GM23338 (cell line): ENCODE measurements around the gene CNTN5. TPM values are rescaled to one million over a fixed set of nuclear protein-coding genes. Genes with fewer than 3 reads are reported as not detected.
"Not testable (repeated sequence)": the region's sequence is repeated elsewhere in the genome, so short reads cannot be mapped to it uniquely, and the experiment has no call there.

Experiments
- ATAC-seq: fragments of 200-7000 bp; cut with Tn5 transposase; 3 replicates; pipeline ENCODE4 v1.9.1; 2020
- DNase-seq: peaks from one replicate; pipeline ENCODE4 v3.0.0-alpha.2; 2015; ENCODE audit warnings: low spot score
- H2AFZ ChIP-seq: fragments of 200-600 bp; sonication (generic); 2 replicates; pipeline ENCODE4 v1.8.0; 2016; ENCODE audit warnings: antibody characterized with exemption, mild to moderate bottlenecking, moderate library complexity
- H3F3A ChIP-seq: fragments of 200-600 bp; sonication (generic); replicated peaks from 2 replicates; pipeline ENCODE4 v1.8.0; 2017; ENCODE audit warnings: antibody characterized with exemption, mixed run types, low read depth
- H3K27ac ChIP-seq: fragments of 200-600 bp; sonication (generic); 2 replicates; pipeline ENCODE4 v1.6.1; 2016; ENCODE audit warnings: low read depth
- H3K27me3 ChIP-seq: fragments of 200-600 bp; sonication (generic); 2 replicates; pipeline ENCODE4 v1.8.0; 2016; ENCODE audit warnings: mild to moderate bottlenecking, mixed run types, moderate library complexity; ENCODE audit not compliant: insufficient read depth
- H3K36me3 ChIP-seq: fragments of 200-600 bp; sonication (generic); 2 replicates; pipeline ENCODE4 v1.8.0; 2016; ENCODE audit warnings: mild to moderate bottlenecking; ENCODE audit not compliant: insufficient read depth
- H3K4me1 ChIP-seq: fragments of 200-600 bp; sonication (generic); 2 replicates; pipeline ENCODE4 v1.8.0; 2016; ENCODE audit warnings: mild to moderate bottlenecking, moderate library complexity; ENCODE audit not compliant: insufficient read depth
- H3K4me2 ChIP-seq: fragments of 200-600 bp; sonication (generic); 2 replicates; pipeline ENCODE4 v1.7.1; 2017; ENCODE audit warnings: mixed run types
- H3K4me3 ChIP-seq: fragments of 200-600 bp; sonication (generic); 2 replicates; pipeline ENCODE4 v1.6.1; 2016; ENCODE audit warnings: mixed run types
- H3K79me2 ChIP-seq: fragments of 200-600 bp; sonication (generic); replicated peaks from 2 replicates; pipeline ENCODE4 v1.8.0; 2017; ENCODE audit warnings: mild to moderate bottlenecking; ENCODE audit not compliant: insufficient read depth
- H3K9me2 ChIP-seq: fragments of 200-600 bp; sonication (generic); 2 replicates; pipeline ENCODE4 v1.8.0; 2017; ENCODE audit not compliant: insufficient read depth
- H4K20me1 ChIP-seq: fragments of 200-600 bp; sonication (generic); replicated peaks from 2 replicates; pipeline ENCODE4 v1.8.0; 2017; ENCODE audit warnings: mild to moderate bottlenecking; ENCODE audit not compliant: insufficient read depth
- H3K27ac Mint-ChIP-seq: 2 replicates; pipeline ENCODE4 v1.8.0; 2020; ENCODE audit warnings: inconsistent platforms, mild to moderate bottlenecking, moderate library complexity, mixed read lengths
- H3K27me3 Mint-ChIP-seq: 3 replicates; pipeline ENCODE4 v1.8.0; 2022; ENCODE audit warnings: low read depth, mild to moderate bottlenecking, moderate library complexity, mixed read lengths, inconsistent platforms; ENCODE audit not compliant: insufficient read depth, poor library complexity
- H3K36me3 Mint-ChIP-seq: 3 replicates; pipeline ENCODE4 v1.8.0; 2021; ENCODE audit warnings: low read depth, mild to moderate bottlenecking, inconsistent platforms, moderate library complexity, mixed read lengths
- H3K4me1 Mint-ChIP-seq: 3 replicates; pipeline ENCODE4 v1.8.0; 2020; ENCODE audit warnings: mild to moderate bottlenecking, inconsistent platforms, mixed read lengths
- H3K4me3 Mint-ChIP-seq: 3 replicates; pipeline ENCODE4 v1.8.0; 2021; ENCODE audit warnings: moderate library complexity, mild to moderate bottlenecking, inconsistent platforms, mixed read lengths
- H3K9me3 Mint-ChIP-seq: 3 replicates; pipeline ENCODE4 v1.8.0; 2020; ENCODE audit warnings: moderate library complexity, mild to moderate bottlenecking, inconsistent platforms, mixed read lengths
- CTCF ChIP-seq, 2 experiments: fragments of 200-600 bp in 1 of 2; sonication (generic) in 1 of 2; conservative IDR thresholded peaks; 2 replicates each; pipeline versions ENCODE4 v1.5.1 to v1.6.1; 2016 to 2017; ENCODE audit warnings: antibody characterized with exemption in 2 of 2, low read depth in 2 of 2, mild to moderate bottlenecking in 2 of 2, moderate library complexity in 1 of 2
- ETS1 ChIP-seq: IDR thresholded peaks from 2 replicates; pipeline ENCODE4 v1.6.1; 2016; ENCODE audit warnings: antibody characterized with exemption
- EZH2 ChIP-seq: fragments of 200-600 bp; sonication (generic); IDR thresholded peaks from one replicate; pipeline ENCODE4 v1.8.0; 2017; ENCODE audit warnings: antibody characterized with exemption, mild to moderate bottlenecking, low read depth; ENCODE audit not compliant: unreplicated experiment
- EZH2phosphoT487 ChIP-seq: fragments of 200-600 bp; sonication (generic); IDR thresholded peaks from one replicate; pipeline ENCODE4 v1.8.1; 2018; ENCODE audit warnings: antibody characterized with exemption; ENCODE audit not compliant: unreplicated experiment
- JUNB ChIP-seq: IDR thresholded peaks from one replicate; pipeline ENCODE4 v1.6.1; 2016; ENCODE audit warnings: antibody characterized with exemption; ENCODE audit not compliant: unreplicated experiment
- NANOG ChIP-seq: IDR thresholded peaks from 2 replicates; pipeline ENCODE4 v1.6.1; 2016; ENCODE audit warnings: antibody characterized with exemption, borderline replicate concordance
- POLR2AphosphoS5 ChIP-seq: IDR thresholded peaks from 2 replicates; pipeline ENCODE4 v1.6.1; 2016; ENCODE audit warnings: antibody characterized with exemption, low read depth
- STAT1 ChIP-seq: IDR thresholded peaks from one replicate; pipeline ENCODE4 v1.6.1; 2016; ENCODE audit warnings: antibody characterized with exemption; ENCODE audit not compliant: unreplicated experiment
- ZNF114 ChIP-seq: fragments of 250-450 bp; sonication (Bioruptor Pico); IDR thresholded peaks from 2 replicates; pipeline ENCODE4 v1.5.0; 2020; ENCODE audit warnings: mild to moderate bottlenecking, moderate library complexity
- ZNF331 ChIP-seq: fragments of 250-450 bp; sonication (Bioruptor Pico); IDR thresholded peaks from 2 replicates; pipeline ENCODE4 v1.5.0; 2020; ENCODE audit warnings: low read depth, mild to moderate bottlenecking, moderate library complexity
- polyA plus RNA-seq: library from polyadenylated mRNA; unstranded; fragments of >200 nt; fragmentation: Nextera tagmentation; extraction: Ambion mirVana; gene quantifications from 2 replicates; pipeline ENCODE4 v1.2.1, GENCODE V29; 2016
- total RNA-seq: library from RNA; depleted of rRNA; stranded (reverse); fragments of >200 nt; shearing (Covaris generic); gene quantifications from 2 replicates; pipeline ENCODE4 v1.2.3, GENCODE V29; 2014
- TF ChIP-seq, protein P1 (sequence below): IDR thresholded peaks from one replicate; pipeline ENCODE4 v1.6.1; 2018; ENCODE audit warnings: antibody characterized with exemption; ENCODE audit not compliant: unreplicated experiment

Gene CNTN5
- total and polyA plus RNA-seq, 2 experiments from 2014 or later: not detected

DNA sequence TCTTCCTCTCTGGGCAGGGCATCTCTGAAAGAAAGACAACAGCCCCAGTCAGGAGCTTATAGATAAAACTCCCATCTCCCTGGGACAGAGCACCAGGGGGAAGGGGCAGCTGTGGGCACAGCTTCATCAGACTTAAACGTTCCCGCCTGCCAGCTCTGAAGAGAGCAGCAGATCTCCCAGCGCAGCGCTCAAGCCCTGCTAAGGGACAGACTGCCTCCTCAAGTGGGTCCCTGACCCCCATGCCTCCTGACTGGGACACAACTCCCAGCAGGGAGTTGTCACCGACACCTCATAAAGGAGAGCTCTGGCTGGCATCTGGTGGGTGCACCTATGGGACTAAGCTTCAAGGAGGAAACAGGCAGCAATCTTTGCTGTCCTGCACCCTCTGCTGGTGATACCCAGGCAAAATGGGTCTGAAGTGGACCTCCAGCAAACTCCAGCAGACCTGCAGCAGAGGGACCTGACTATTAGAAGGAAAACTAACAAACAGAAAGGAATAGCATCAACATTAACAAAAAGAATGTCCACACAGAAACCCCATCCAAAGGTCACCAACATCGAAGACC is 1236.6 kb downstream of the CNTN5 start:
- not testable (repeated sequence) for H3K27me3 Mint-ChIP-seq, H3K4me3 ChIP-seq, H3K36me3 ChIP-seq, H3K27ac Mint-ChIP-seq, H3K4me1 ChIP-seq, H3K36me3 Mint-ChIP-seq, H3K4me3 Mint-ChIP-seq, H3K79me2 ChIP-seq, H2AFZ ChIP-seq, H4K20me1 ChIP-seq, H3K4me1 Mint-ChIP-seq, H3K9me2 ChIP-seq, DNase-seq, ATAC-seq, H3K4me2 ChIP-seq, H3K27me3 ChIP-seq, H3F3A ChIP-seq, H3K9me3 Mint-ChIP-seq, H3K27ac ChIP-seq
- peak in 1 of 2 experiments; percentile 46; a peak in 2 of 4 replicates for TF ChIP-seq CTCF (conservative IDR thresholded peaks at IDR 0.05; ENCODE audit: low read depth in 2 of 2)

GRCh38 chr11:100269516-100269915 is 1248.8 kb downstream of the CNTN5 start:
- no peaks in the 10 kb centered on the region for H3K36me3 ChIP-seq
- H3K9me2 ChIP-seq: 0 out of 2 replicates have a peak, but pooled peaks cover 3% of the 10 kb centered on the region
- H3K27me3 Mint-ChIP-seq: no peaks in the 10 kb centered on the region
- TF ChIP-seq EZH2phosphoT487 (no peak), ZNF331 (CRISPR knock-in tag) (no peak), STAT1 (no peak), ETS1 (no peak), ZNF114 (CRISPR knock-in tag) (no peak), CTCF (conservative IDR thresholded peaks at IDR 0.05; ENCODE audit: low read depth in 2 of 2) (no peak), NANOG (no peak), JUNB (no peak), EZH2 (no peak), POLR2AphosphoS5 (no peak)
- TF ChIP-seq, protein P1, sequence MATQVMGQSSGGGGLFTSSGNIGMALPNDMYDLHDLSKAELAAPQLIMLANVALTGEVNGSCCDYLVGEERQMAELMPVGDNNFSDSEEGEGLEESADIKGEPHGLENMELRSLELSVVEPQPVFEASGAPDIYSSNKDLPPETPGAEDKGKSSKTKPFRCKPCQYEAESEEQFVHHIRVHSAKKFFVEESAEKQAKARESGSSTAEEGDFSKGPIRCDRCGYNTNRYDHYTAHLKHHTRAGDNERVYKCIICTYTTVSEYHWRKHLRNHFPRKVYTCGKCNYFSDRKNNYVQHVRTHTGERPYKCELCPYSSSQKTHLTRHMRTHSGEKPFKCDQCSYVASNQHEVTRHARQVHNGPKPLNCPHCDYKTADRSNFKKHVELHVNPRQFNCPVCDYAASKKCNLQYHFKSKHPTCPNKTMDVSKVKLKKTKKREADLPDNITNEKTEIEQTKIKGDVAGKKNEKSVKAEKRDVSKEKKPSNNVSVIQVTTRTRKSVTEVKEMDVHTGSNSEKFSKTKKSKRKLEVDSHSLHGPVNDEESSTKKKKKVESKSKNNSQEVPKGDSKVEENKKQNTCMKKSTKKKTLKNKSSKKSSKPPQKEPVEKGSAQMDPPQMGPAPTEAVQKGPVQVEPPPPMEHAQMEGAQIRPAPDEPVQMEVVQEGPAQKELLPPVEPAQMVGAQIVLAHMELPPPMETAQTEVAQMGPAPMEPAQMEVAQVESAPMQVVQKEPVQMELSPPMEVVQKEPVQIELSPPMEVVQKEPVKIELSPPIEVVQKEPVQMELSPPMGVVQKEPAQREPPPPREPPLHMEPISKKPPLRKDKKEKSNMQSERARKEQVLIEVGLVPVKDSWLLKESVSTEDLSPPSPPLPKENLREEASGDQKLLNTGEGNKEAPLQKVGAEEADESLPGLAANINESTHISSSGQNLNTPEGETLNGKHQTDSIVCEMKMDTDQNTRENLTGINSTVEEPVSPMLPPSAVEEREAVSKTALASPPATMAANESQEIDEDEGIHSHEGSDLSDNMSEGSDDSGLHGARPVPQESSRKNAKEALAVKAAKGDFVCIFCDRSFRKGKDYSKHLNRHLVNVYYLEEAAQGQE: no peak

More at GRCh38 chr11:100269516-100269915, 1248.8 kb downstream of the CNTN5 start:
- no peaks in the 10 kb centered on the region for H3K79me2 ChIP-seq
- H3K4me3 ChIP-seq: no peak overlapping the region
- H2AFZ ChIP-seq: no peak overlapping the region
- Mint-ChIP-seq H3K4me1 (no peaks in the 10 kb centered on the region), H3K9me3 (no peaks in the 10 kb centered on the region; the same call in 2 of the 3 replicates), H3K4me3 (no peak overlapping the region), H3K36me3 (no peaks in the 10 kb centered on the region), H3K27ac (no peak overlapping the region)
- no peaks in the 10 kb centered on the region for H3K4me1 ChIP-seq
- H4K20me1 ChIP-seq: no peaks in the 10 kb centered on the region
- ATAC-seq (no peak), DNase-seq (no peak)
- no peak overlapping the region for H3K27ac ChIP-seq
- no peak overlapping the region for H3K4me2 ChIP-seq
- H3K27me3 ChIP-seq: no peaks in the 10 kb centered on the region
- H3F3A ChIP-seq: no peaks in the 10 kb centered on the region
